HepG2 (cell line): ENCODE data around the gene DNMT3A. TPM values are rescaled to one million over a fixed set of nuclear protein-coding genes. Genes with fewer than 3 reads are reported as not detected.

ENCODE experiments used
- ATAC-seq: fragments of 200-7000 bp; cut with Tn5 transposase; 3 replicates; pipeline ENCODE4 v1.9.1; 2020; ENCODE audit warnings: mild to moderate bottlenecking, moderate library complexity
- BruUV-seq: library from RNA; stranded (reverse); fragments of 400-500 nt; replicated peaks from 2 replicates; lab custom pipeline; 2021; lab: Mats Ljungman, UMichigan
- CTCF ChIA-PET: fragments of 300-600 bp; formaldehyde crosslinking; extraction: SDS; loops from one replicate; lab custom pipeline; 2021; ENCODE audit warnings: low total read pairs, inconsistent platforms, low intra/inter-chr PET ratio; lab: Yijun Ruan, JAX
- POLR2A ChIA-PET: fragments of 350-600 bp; sonication (Branson Sonifier 250); formaldehyde crosslinking; loops from one replicate; lab custom pipeline; 2020; ENCODE audit warnings: antibody characterized with exemption, inconsistent platforms; lab: Yijun Ruan, JAX
- DNase-seq: peaks from one replicate; pipeline ENCODE4 v3.0.0-alpha.2; 2015; ENCODE audit warnings: low spot score
- FAIRE-seq: peaks from 3 replicates; lab custom pipeline; 2011; peaks lifted over from hg19 to GRCh38; lab: Jason Lieb, UNC
- H2AFZ ChIP-seq: one replicate; pipeline ENCODE4 v1.6.1; 2011; ENCODE audit warnings: low read length, inconsistent platforms
- H3K27ac ChIP-seq: fragments of 300-600 bp; 3 replicates; pipeline ENCODE4 v1.8.0; 2011; ENCODE audit warnings: mixed run types, mild to moderate bottlenecking, mixed read lengths, low read length, inconsistent platforms; ENCODE audit not compliant: insufficient read depth; ENCODE audit errors: extremely low read length
- H3K27me3 ChIP-seq, 2 experiments: fragments of 200-600 bp in 1 of 2; 2 replicates in 1 of 2; 3 replicates in 1 of 2; pipeline versions ENCODE4 v1.6.0 to v1.8.0; 2011; ENCODE audit warnings: low read length in 2 of 2, mild to moderate bottlenecking in 2 of 2, moderate library complexity in 2 of 2, inconsistent platforms in 1 of 2; ENCODE audit not compliant: insufficient read depth in 2 of 2, control insufficient read depth in 1 of 2
- H3K36me3 ChIP-seq, 2 experiments: fragments of 200-600 bp in 1 of 2; replicated peaks in 1 of 2; 2 replicates in 1 of 2; 3 replicates in 1 of 2; pipeline versions ENCODE4 v1.5.1 to v1.8.0; 2011; ENCODE audit warnings: low read length in 2 of 2, inconsistent platforms in 1 of 2; ENCODE audit not compliant: insufficient read depth in 2 of 2, control insufficient read depth in 1 of 2
- H3K4me1 ChIP-seq: 2 replicates; pipeline ENCODE4 v1.5.1; 2012; ENCODE audit warnings: low read length, inconsistent platforms; ENCODE audit not compliant: insufficient read depth
- H3K4me2 ChIP-seq: 2 replicates; pipeline ENCODE4 v1.6.0; 2011; ENCODE audit warnings: low read depth, low read length, inconsistent platforms
- H3K4me3 ChIP-seq, 3 experiments: fragments of 200-600 bp in 1 of 3; sonication (generic), shearing (Covaris generic) in 1 of 3; replicated peaks in 1 of 3; 2 replicates each; pipeline ENCODE4 v1.5.1; 2011 to 2016; ENCODE audit warnings: low read length in 3 of 3, inconsistent platforms in 2 of 3, low read depth in 2 of 3, mild to moderate bottlenecking in 2 of 3, control low read depth in 1 of 3, mixed read lengths in 1 of 3; ENCODE audit not compliant: insufficient read depth in 1 of 3
- H3K79me2 ChIP-seq: one replicate; pipeline ENCODE4 v1.6.1; 2011; ENCODE audit warnings: low read length, inconsistent platforms; ENCODE audit not compliant: insufficient read depth
- H3K9ac ChIP-seq: 2 replicates; pipeline ENCODE4 v1.6.0; 2011; ENCODE audit warnings: mild to moderate bottlenecking, low read depth, low read length, inconsistent platforms; ENCODE audit not compliant: insufficient read depth
- H3K9me3 ChIP-seq: 2 replicates; pipeline ENCODE4 v1.5.1; 2012; ENCODE audit warnings: mild to moderate bottlenecking, low read length
- H4K20me1 ChIP-seq: 2 replicates; pipeline ENCODE4 v1.6.0; 2011; ENCODE audit warnings: inconsistent platforms, mild to moderate bottlenecking, low read length, moderate library complexity; ENCODE audit not compliant: insufficient read depth
- PHF21A ChIP-seq: sonication (generic); formaldehyde crosslinking; IDR thresholded peaks from 2 replicates; pipeline ENCODE4 v1.5.0; 2020; ENCODE audit warnings: mild to moderate bottlenecking, missing genetic modification reagents
- RFXAP ChIP-seq: sonication (generic); formaldehyde crosslinking; IDR thresholded peaks from 2 replicates; pipeline ENCODE4 v1.4.0; 2020; ENCODE audit warnings: missing genetic modification reagents, borderline replicate concordance
- SALL1 ChIP-seq: sonication (generic); formaldehyde crosslinking; IDR thresholded peaks from 2 replicates; pipeline ENCODE4 v1.8.0; 2022; ENCODE audit warnings: mild to moderate bottlenecking, missing genetic modification reagents
- SOX6 ChIP-seq, 2 experiments: fragments of 450-650 bp in 1 of 2; sonication (generic) in 1 of 2; formaldehyde crosslinking in 1 of 2; IDR thresholded peaks; 2 replicates each; pipeline versions ENCODE4 v1.4.0 to v1.6.1; 2017 to 2020; ENCODE audit warnings: antibody characterized with exemption in 1 of 2, mild to moderate bottlenecking in 1 of 2, missing genetic modification reagents in 1 of 2
- TGIF2 ChIP-seq: IDR thresholded peaks from 2 replicates; pipeline ENCODE4 v1.6.1; 2016; ENCODE audit warnings: control low read depth, missing compliant biosample characterization
- WGBS: methylation state at CpG from one replicate; pipeline ENCODE4 v1.1.6; 2017; ENCODE audit warnings: low lambda C conversion rate; 5-methylcytosine and 5-hydroxymethylcytosine counted together
- in situ Hi-C: cut with HindIII; loops from 2 replicates; pipeline ENCODE4 v1.10.0; 2017; ENCODE audit warnings: low pct_unique_long_range_greater_than_20kb; ENCODE audit not compliant: extremely low pct_ligation_motif_present
- intact Hi-C: fragments of 100-400 bp; cut with micrococcal nuclease; formaldehyde crosslinking; loops from one replicate; pipeline ENCODE4 v1.10.0; 2022; ENCODE audit not compliant: unreplicated experiment
- polyA plus RNA-seq, 8 experiments: library from polyadenylated mRNA; depleted of rRNA in 3 of 8; stranded (reverse) in 7 of 8; unstranded in 1 of 8; fragments of >200 nt; fragmentation: Illumina TruSeq in 4 of 8; extraction: Trizol in 4 of 8; gene quantifications; 2 replicates each; pipeline versions ENCODE4 v1.2.1 to v1.2.3, GENCODE V29; 2011 to 2016; ENCODE audit warnings: low read depth in 4 of 8, missing spikeins in 1 of 8, mixed read lengths in 1 of 8; ENCODE audit not compliant: insufficient read depth in 1 of 8
- total RNA-seq, 5 experiments: library from RNA; depleted of rRNA; stranded (reverse); fragments of >200 nt; fragmentation: Illumina TruSeq; extraction: Trizol; gene quantifications; 2 replicates each; pipeline ENCODE4 v1.2.3, GENCODE V29; 2016; ENCODE audit warnings: low read depth in 1 of 5
- TF ChIP-seq, protein P1 (sequence below): sonication (generic); formaldehyde crosslinking; IDR thresholded peaks from 2 replicates; pipeline ENCODE4 v1.4.0; 2020; ENCODE audit warnings: missing genetic modification reagents
- TF ChIP-seq, protein P2 (sequence below): sonication (generic); formaldehyde crosslinking; IDR thresholded peaks from 2 replicates; pipeline ENCODE4 v1.4.0; 2020; ENCODE audit warnings: missing genetic modification reagents, borderline replicate concordance
- TF ChIP-seq, protein P3 (sequence below): sonication (generic); formaldehyde crosslinking; IDR thresholded peaks from 2 replicates; pipeline ENCODE4 v1.5.1; 2020; ENCODE audit warnings: mild to moderate bottlenecking, missing genetic modification reagents, borderline replicate concordance

DNMT3A gene
- total and polyA plus RNA-seq, 2 of the 13 experiments (the other 11 are each of a cell fraction or from before 2014, with no cell fraction given) = 14.7 to 29.1 TPM

DNA sequence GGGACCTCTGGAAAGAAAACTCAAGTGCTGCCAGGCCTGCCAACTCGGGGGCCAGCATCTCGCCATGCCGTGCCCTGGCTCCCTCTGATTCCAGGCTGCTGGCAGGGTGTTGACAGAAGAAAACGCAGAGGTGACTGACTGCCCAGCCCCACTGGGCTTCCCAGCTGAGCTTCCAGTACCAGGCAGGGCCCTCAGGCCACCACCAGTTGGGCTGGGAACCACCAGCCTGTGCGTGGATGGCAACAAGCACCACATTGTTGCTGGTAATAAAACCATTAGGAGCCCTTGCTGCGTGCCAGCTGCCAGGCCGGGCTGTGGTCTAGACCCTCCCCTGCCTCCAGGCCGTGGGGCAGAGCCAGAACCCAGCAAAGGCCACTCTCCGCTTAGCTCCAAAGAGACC lies 9.2 kb downstream of the DNMT3A start (continued):
- TF ChIP-seq, protein P1, sequence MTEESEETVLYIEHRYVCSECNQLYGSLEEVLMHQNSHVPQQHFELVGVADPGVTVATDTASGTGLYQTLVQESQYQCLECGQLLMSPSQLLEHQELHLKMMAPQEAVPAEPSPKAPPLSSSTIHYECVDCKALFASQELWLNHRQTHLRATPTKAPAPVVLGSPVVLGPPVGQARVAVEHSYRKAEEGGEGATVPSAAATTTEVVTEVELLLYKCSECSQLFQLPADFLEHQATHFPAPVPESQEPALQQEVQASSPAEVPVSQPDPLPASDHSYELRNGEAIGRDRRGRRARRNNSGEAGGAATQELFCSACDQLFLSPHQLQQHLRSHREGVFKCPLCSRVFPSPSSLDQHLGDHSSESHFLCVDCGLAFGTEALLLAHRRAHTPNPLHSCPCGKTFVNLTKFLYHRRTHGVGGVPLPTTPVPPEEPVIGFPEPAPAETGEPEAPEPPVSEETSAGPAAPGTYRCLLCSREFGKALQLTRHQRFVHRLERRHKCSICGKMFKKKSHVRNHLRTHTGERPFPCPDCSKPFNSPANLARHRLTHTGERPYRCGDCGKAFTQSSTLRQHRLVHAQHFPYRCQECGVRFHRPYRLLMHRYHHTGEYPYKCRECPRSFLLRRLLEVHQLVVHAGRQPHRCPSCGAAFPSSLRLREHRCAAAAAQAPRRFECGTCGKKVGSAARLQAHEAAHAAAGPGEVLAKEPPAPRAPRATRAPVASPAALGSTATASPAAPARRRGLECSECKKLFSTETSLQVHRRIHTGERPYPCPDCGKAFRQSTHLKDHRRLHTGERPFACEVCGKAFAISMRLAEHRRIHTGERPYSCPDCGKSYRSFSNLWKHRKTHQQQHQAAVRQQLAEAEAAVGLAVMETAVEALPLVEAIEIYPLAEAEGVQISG (CRISPR knock-in tag) = no peak

DNA sequence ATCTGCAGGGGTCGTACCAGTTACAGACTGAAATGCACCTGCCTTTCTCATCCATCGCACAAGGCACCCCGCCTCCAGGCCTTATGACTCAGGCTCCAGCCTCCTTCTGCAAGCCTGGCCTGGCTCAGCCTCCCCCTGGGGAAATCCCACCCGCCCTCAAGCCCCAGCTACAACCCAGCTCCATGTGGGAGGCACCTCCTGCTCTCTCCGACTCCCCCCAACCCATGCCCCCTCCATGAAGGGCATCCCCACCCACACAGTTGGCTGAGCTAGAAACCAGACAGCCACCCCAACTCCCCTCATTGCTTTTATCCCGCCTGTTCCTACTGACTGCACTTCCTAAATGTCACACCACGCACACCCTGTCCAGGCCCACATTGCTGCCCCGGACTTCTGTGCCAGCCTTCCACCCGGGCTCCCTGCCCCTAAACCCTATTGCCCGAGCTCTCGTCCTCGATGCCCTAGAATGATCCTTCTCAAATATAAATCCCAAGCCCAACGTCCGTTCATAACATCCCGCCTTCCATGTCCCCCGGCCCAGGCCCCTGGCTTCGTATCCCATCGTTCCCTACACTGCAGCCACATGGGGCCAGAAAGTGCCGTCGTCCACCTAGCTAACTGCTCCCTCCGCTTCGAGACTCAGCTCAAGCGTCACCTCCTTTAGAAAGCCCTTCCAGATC lies 9.9 kb downstream of the DNMT3A start:
- POLR2A ChIA-PET = no interaction called here
- 0 out of 5 replicates have a peak, but pooled peaks cover 0 to 2% of the 10 kb centered on the region in 2 experiments for H3K27me3 ChIP-seq
- ATAC-seq (no peak), DNase-seq (no peak), FAIRE-seq (no peak)
- H3K4me1 ChIP-seq = peaks cover 14% of the 10 kb centered on the region
- H3K4me3 ChIP-seq = no peak overlapping the region
- H2AFZ ChIP-seq = no peak overlapping the region
- H3K9me3 ChIP-seq = no peaks in the 10 kb centered on the region
- CTCF ChIA-PET = no interaction called here
- no peak overlapping the region for H3K27ac ChIP-seq
- in situ Hi-C loops (no loop called here), intact Hi-C loops (no loop called here)
- H3K79me2 ChIP-seq = no peaks in the 10 kb centered on the region
- no TSS peak for BruUV-seq
- WGBS = 68% methylated on average over 23 of the region's 23 CpGs
- no peak overlapping the region for H3K9ac ChIP-seq
- H3K36me3 ChIP-seq = no peaks in the 10 kb centered on the region
- no peaks in the 10 kb centered on the region; the same call in 1 of the 2 replicates for H4K20me1 ChIP-seq
- H3K4me2 ChIP-seq = no peak overlapping the region
- TF ChIP-seq, protein P2, sequence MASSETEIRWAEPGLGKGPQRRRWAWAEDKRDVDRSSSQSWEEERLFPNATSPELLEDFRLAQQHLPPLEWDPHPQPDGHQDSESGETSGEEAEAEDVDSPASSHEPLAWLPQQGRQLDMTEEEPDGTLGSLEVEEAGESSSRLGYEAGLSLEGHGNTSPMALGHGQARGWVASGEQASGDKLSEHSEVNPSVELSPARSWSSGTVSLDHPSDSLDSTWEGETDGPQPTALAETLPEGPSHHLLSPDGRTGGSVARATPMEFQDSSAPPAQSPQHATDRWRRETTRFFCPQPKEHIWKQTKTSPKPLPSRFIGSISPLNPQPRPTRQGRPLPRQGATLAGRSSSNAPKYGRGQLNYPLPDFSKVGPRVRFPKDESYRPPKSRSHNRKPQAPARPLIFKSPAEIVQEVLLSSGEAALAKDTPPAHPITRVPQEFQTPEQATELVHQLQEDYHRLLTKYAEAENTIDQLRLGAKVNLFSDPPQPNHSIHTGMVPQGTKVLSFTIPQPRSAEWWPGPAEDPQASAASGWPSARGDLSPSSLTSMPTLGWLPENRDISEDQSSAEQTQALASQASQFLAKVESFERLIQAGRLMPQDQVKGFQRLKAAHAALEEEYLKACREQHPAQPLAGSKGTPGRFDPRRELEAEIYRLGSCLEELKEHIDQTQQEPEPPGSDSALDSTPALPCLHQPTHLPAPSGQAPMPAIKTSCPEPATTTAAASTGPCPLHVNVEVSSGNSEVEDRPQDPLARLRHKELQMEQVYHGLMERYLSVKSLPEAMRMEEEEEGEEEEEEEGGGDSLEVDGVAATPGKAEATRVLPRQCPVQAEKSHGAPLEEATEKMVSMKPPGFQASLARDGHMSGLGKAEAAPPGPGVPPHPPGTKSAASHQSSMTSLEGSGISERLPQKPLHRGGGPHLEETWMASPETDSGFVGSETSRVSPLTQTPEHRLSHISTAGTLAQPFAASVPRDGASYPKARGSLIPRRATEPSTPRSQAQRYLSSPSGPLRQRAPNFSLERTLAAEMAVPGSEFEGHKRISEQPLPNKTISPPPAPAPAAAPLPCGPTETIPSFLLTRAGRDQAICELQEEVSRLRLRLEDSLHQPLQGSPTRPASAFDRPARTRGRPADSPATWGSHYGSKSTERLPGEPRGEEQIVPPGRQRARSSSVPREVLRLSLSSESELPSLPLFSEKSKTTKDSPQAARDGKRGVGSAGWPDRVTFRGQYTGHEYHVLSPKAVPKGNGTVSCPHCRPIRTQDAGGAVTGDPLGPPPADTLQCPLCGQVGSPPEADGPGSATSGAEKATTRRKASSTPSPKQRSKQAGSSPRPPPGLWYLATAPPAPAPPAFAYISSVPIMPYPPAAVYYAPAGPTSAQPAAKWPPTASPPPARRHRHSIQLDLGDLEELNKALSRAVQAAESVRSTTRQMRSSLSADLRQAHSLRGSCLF (CRISPR knock-in tag) = no peak
- no peak for TF ChIP-seq RFXAP (CRISPR knock-in tag)
- TF ChIP-seq SOX6 (IDR thresholded peaks at IDR 0.05) = no peak
- TF ChIP-seq SOX6 (CRISPR knock-in tag; IDR thresholded peaks at IDR 0.05) = no peak
- TF ChIP-seq, protein P3, sequence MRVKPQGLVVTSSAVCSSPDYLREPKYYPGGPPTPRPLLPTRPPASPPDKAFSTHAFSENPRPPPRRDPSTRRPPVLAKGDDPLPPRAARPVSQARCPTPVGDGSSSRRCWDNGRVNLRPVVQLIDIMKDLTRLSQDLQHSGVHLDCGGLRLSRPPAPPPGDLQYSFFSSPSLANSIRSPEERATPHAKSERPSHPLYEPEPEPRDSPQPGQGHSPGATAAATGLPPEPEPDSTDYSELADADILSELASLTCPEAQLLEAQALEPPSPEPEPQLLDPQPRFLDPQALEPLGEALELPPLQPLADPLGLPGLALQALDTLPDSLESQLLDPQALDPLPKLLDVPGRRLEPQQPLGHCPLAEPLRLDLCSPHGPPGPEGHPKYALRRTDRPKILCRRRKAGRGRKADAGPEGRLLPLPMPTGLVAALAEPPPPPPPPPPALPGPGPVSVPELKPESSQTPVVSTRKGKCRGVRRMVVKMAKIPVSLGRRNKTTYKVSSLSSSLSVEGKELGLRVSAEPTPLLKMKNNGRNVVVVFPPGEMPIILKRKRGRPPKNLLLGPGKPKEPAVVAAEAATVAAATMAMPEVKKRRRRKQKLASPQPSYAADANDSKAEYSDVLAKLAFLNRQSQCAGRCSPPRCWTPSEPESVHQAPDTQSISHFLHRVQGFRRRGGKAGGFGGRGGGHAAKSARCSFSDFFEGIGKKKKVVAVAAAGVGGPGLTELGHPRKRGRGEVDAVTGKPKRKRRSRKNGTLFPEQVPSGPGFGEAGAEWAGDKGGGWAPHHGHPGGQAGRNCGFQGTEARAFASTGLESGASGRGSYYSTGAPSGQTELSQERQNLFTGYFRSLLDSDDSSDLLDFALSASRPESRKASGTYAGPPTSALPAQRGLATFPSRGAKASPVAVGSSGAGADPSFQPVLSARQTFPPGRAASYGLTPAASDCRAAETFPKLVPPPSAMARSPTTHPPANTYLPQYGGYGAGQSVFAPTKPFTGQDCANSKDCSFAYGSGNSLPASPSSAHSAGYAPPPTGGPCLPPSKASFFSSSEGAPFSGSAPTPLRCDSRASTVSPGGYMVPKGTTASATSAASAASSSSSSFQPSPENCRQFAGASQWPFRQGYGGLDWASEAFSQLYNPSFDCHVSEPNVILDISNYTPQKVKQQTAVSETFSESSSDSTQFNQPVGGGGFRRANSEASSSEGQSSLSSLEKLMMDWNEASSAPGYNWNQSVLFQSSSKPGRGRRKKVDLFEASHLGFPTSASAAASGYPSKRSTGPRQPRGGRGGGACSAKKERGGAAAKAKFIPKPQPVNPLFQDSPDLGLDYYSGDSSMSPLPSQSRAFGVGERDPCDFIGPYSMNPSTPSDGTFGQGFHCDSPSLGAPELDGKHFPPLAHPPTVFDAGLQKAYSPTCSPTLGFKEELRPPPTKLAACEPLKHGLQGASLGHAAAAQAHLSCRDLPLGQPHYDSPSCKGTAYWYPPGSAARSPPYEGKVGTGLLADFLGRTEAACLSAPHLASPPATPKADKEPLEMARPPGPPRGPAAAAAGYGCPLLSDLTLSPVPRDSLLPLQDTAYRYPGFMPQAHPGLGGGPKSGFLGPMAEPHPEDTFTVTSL = no peak
- TF ChIP-seq SALL1 (CRISPR knock-in tag) = no peak
- TF ChIP-seq TGIF2 = no peak
- no peak for TF ChIP-seq PHF21A
